ENCODE measurements around the gene KCNH3. TPM values are rescaled to one million over a fixed set of nuclear protein-coding genes. Genes with fewer than 3 reads are reported as not detected.

The KCNH3 gene
- polyA plus RNA-seq, 1 donor from 2014 or later = 0.63 TPM

- no peak for TF ChIP-seq TAF1 (IDR thresholded peaks at IDR 0.05; ENCODE audit: low read depth)
These were observed 19.8 kb upstream of the KCNH3 start (continued) for GRCh38 chr12:49518914-49519573.

DNA sequence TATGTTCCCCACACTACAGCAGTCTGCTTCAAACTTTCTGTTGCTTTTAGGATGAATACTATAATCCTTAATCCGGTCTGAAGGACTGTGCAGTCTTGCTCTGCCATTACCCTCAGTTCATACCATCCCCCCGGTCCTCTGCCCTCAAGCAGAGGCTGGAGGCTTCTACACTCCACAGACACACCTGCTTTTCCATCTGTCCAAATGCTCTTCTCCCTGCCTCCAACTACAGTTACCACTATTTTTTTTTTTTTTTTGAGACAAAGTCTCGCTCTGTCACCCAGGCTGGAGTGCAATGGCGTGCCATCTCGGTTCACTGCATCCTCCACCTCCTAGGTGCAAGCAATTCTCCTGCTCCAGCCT is 19.3 kb upstream of the KCNH3 start:
- Histone ChIP-seq H3K79me2 (replicated peaks; ENCODE audit: insufficient read depth, low read length) (no peaks in the 10 kb centered on the region), H3K4me2 (ENCODE audit: low read length) (no peak overlapping the region), H3K9me3 (ENCODE audit: low read length) (no peaks in the 10 kb centered on the region), H3K9me2 (ENCODE audit: insufficient read depth, low read length) (no peaks in the 10 kb centered on the region), H3K36me3 (ENCODE audit: insufficient read depth, low read length) (no peaks in the 10 kb centered on the region), H3K4me3 (ENCODE audit: low read length) (no peak overlapping the region), H3K9ac (ENCODE audit: low read length) (no peak overlapping the region), H3F3A (ENCODE audit: insufficient read depth, low read length, poor library complexity, severe bottlenecking) (no peaks in the 10 kb centered on the region), H3K27me3 (ENCODE audit: insufficient read depth, low read depth, low read length) (no peaks in the 10 kb centered on the region), H2AFZ (ENCODE audit: low read depth, low read length) (no peak overlapping the region), H3K27ac (ENCODE audit: low read length) (no peak overlapping the region), H4K20me1 (ENCODE audit: insufficient read depth) (no peaks in the 10 kb centered on the region)
- TF ChIP-seq SMC3 (conservative IDR thresholded peaks at IDR 0.05; ENCODE audit: poor library complexity) = no peak
- TF ChIP-seq CTCF (IDR thresholded peaks at IDR 0.05; ENCODE audit: poor library complexity, severe bottlenecking) = no peak
- TF ChIP-seq TAF1 (IDR thresholded peaks at IDR 0.05; ENCODE audit: low read depth) = no peak

DNA sequence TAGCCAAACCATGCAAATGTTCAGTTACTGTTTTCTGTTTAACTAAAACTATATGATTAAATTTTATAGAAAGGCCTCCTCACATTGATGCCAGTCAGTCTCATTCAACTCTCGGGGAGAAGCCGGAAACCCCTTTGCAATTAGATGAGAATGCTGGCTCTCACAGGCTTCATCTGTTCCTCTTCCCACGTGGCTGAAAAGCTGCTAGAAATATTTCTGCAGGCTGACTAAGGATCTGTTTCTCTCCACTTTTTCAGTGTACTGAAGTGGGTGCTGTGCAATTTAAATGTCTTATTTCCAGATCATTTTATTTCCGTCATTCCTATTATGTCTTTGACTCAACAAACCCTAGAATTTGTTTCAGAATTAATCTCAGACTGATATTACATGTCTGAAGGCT is 17.4 kb upstream of the KCNH3 start:
- Histone ChIP-seq H3F3A (ENCODE audit: insufficient read depth, low read length, poor library complexity, severe bottlenecking) (no peaks in the 10 kb centered on the region), H3K27ac (ENCODE audit: low read length) (no peak overlapping the region)

More for the DNA sequence above, 17.4 kb upstream of the KCNH3 start:
- H3K4me3 ChIP-seq (ENCODE audit: low read length) = no peak overlapping the region
- H3K9ac ChIP-seq (ENCODE audit: low read length) = no peak overlapping the region
- TF ChIP-seq MXI1 (conservative IDR thresholded peaks at IDR 0.05; ENCODE audit: poor library complexity, severe bottlenecking) = no peak
- no peak for TF ChIP-seq REST (IDR thresholded peaks at IDR 0.05; ENCODE audit: borderline replicate concordance)
- no peak for TF ChIP-seq RAD21 (conservative IDR thresholded peaks at IDR 0.05)
- no peak for TF ChIP-seq EZH2 (IDR thresholded peaks at IDR 0.05; ENCODE audit: borderline replicate concordance, insufficient read depth, low read length, poor library complexity, severe bottlenecking)
- TF ChIP-seq EP300 (conservative IDR thresholded peaks at IDR 0.05; ENCODE audit: poor library complexity, severe bottlenecking) = no peak
- no peak for TF ChIP-seq CTCF (IDR thresholded peaks at IDR 0.05; ENCODE audit: poor library complexity, severe bottlenecking)
- TF ChIP-seq SMC3 (conservative IDR thresholded peaks at IDR 0.05; ENCODE audit: poor library complexity) = no peak
- no peak for TF ChIP-seq POLR2AphosphoS5 (IDR thresholded peaks at IDR 0.05)
- TF ChIP-seq TAF1 (IDR thresholded peaks at IDR 0.05; ENCODE audit: low read depth) = no peak
- H2AFZ ChIP-seq (ENCODE audit: low read depth, low read length) = no peak overlapping the region
- H3K4me2 ChIP-seq (ENCODE audit: low read length) = no peak overlapping the region
- H4K20me1 ChIP-seq (ENCODE audit: insufficient read depth) = no peaks in the 10 kb centered on the region
- no peaks in the 10 kb centered on the region for H3K79me2 ChIP-seq (replicated peaks; ENCODE audit: insufficient read depth, low read length)
- H3K9me2 ChIP-seq (ENCODE audit: insufficient read depth, low read length) = no peaks in the 10 kb centered on the region
- H3K36me3 ChIP-seq (ENCODE audit: insufficient read depth, low read length) = peaks cover 3% of the 10 kb centered on the region
- H3K9me3 ChIP-seq (ENCODE audit: low read length) = no peaks in the 10 kb centered on the region
- no peaks in the 10 kb centered on the region for H3K27me3 ChIP-seq (ENCODE audit: insufficient read depth, low read depth, low read length)
